Mammary microvascular endothelial cell (primary cell): Measurements from ENCODE around the gene PAWR. TPM values are rescaled to one million over a fixed set of nuclear protein-coding genes. Genes with fewer than 3 reads are reported as not detected.

Experiments
- total RNA-seq: library from RNA; depleted of rRNA; stranded (reverse); fragments of >200 nt; gene quantifications from 2 replicates; pipeline ENCODE4 v1.2.3, GENCODE V29; 2015

The PAWR gene
- total RNA-seq: 45.0 and 46.6 TPM in 2 replicates

GRCh38 chr12:79690638-79691510 is at the start of gene PAWR:
PAWR (minus strand) TSS chr12:79690964; CDS start chr12:79690244, 720 bp downstream.

Other genes with a start within 250 kb of the PAWR start
- 38.3 and 55.6 TPM in 2 replicates for gene PPP1R12A, start 244.1 kb upstream of the PAWR start, total RNA-seq